PC-9 (cell line): ENCODE results near the gene CDCA3. TPM values are rescaled to one million over a fixed set of nuclear protein-coding genes. Genes with fewer than 3 reads are reported as not detected.
"Not testable (repeated sequence)": the region's sequence is repeated elsewhere in the genome, so short reads cannot be mapped to it uniquely, and the experiment has no call there.

ENCODE experiments used
- BruUV-seq: library from RNA; stranded (reverse); fragments of 400-500 nt; replicated peaks from 2 replicates; lab custom pipeline; 2021; lab: Mats Ljungman, UMichigan
- CTCF ChIA-PET: fragments of 300-600 bp; sonication (Branson Sonifier 250); formaldehyde crosslinking; loops from one replicate; lab custom pipeline; 2022; ENCODE audit warnings: antibody characterized with exemption; lab: Charles Lee
- POLR2A ChIA-PET: fragments of 300-600 bp; sonication (Branson Sonifier 250); formaldehyde crosslinking; loops from one replicate; lab custom pipeline; 2022; ENCODE audit warnings: antibody characterized with exemption; ENCODE audit not compliant: unreplicated experiment; lab: Charles Lee
- DNase-seq, 2 experiments: peaks; one replicate each; pipeline versions ENCODE4 v3.0.0 to v3.0.0-alpha.2; 2015 to 2022; ENCODE audit warnings: mixed read lengths in 1 of 2
- H2AFZ ChIP-seq: fragments of 200-600 bp; sonication (generic); 2 replicates; pipeline ENCODE4 v1.8.1; 2017; ENCODE audit warnings: antibody characterized with exemption
- H3F3A ChIP-seq: fragments of 200-600 bp; sonication (generic); 2 replicates; pipeline ENCODE4 v1.8.1; 2017; ENCODE audit warnings: antibody characterized with exemption, mild to moderate bottlenecking, low read depth; ENCODE audit not compliant: insufficient read depth
- H3K27ac ChIP-seq: fragments of 200-600 bp; sonication (generic); 2 replicates; pipeline ENCODE4 v1.6.1; 2016; ENCODE audit warnings: mixed run types
- H3K27me3 ChIP-seq: fragments of 200-600 bp; sonication (generic); 2 replicates; pipeline ENCODE4 v1.6.1; 2016; ENCODE audit warnings: low read depth, mixed run types; ENCODE audit not compliant: insufficient read depth
- H3K36me3 ChIP-seq: fragments of 200-600 bp; sonication (generic); 2 replicates; pipeline ENCODE4 v1.6.1; 2016; ENCODE audit warnings: low read depth, mixed run types
- H3K4me1 ChIP-seq: fragments of 200-600 bp; sonication (generic); replicated peaks from 2 replicates; pipeline ENCODE4 v1.6.1; 2016; ENCODE audit warnings: mixed run types; ENCODE audit not compliant: insufficient read depth
- H3K4me2 ChIP-seq: fragments of 200-600 bp; sonication (generic); 2 replicates; pipeline ENCODE4 v1.6.1; 2017; ENCODE audit warnings: mixed run types
- H3K4me3 ChIP-seq: fragments of 200-600 bp; sonication (generic); 2 replicates; pipeline ENCODE4 v1.6.1; 2016; ENCODE audit warnings: mixed run types
- H3K79me2 ChIP-seq: fragments of 200-600 bp; sonication (generic); 2 replicates; pipeline ENCODE4 v1.6.1; 2017; ENCODE audit warnings: low read depth, mixed run types
- H3K9me2 ChIP-seq: fragments of 200-600 bp; sonication (generic); 2 replicates; pipeline ENCODE4 v1.8.1; 2017; ENCODE audit warnings: mild to moderate bottlenecking; ENCODE audit not compliant: insufficient read depth
- H3K9me3 ChIP-seq: fragments of 200-600 bp; sonication (generic); 2 replicates; pipeline ENCODE4 v1.8.1; 2016; ENCODE audit warnings: low read depth; ENCODE audit not compliant: insufficient read depth
- H4K20me1 ChIP-seq: fragments of 200-600 bp; sonication (generic); 2 replicates; pipeline ENCODE4 v1.8.1; 2017; ENCODE audit not compliant: insufficient read depth
- CTCF ChIP-seq: fragments of 200-600 bp; sonication (generic); conservative IDR thresholded peaks from 2 replicates; pipeline ENCODE4 v1.6.1; 2017; ENCODE audit warnings: mixed run types, antibody characterized with exemption, mild to moderate bottlenecking, moderate library complexity
- EZH2 ChIP-seq: fragments of 200-600 bp; sonication (generic); IDR thresholded peaks from 2 replicates; pipeline ENCODE4 v1.8.0; 2017; ENCODE audit warnings: antibody characterized with exemption, low read depth
- intact Hi-C: fragments of 100-400 bp; cut with micrococcal nuclease; formaldehyde crosslinking; loops from one replicate; pipeline ENCODE4 v1.10.0; 2022; ENCODE audit not compliant: unreplicated experiment
- total RNA-seq: library from RNA; stranded (reverse); gene quantifications from 2 replicates; pipeline ENCODE4 v1.2.3, GENCODE V29; 2021

Gene CDCA3
- total RNA-seq, 1 experiment from 2014 or later, result 125 TPM

- peaks cover 18% of the 10 kb centered on the region for H3K4me1 ChIP-seq
- no peaks in the 10 kb centered on the region for H3K79me2 ChIP-seq
- no peaks in the 10 kb centered on the region for H4K20me1 ChIP-seq
- H3K9me3 ChIP-seq, result no peaks in the 10 kb centered on the region
- no peaks in the 10 kb centered on the region for H3K36me3 ChIP-seq
- H3F3A ChIP-seq, result peaks cover 12% of the 10 kb centered on the region; the same call in 1 of the 2 replicates
- ChIA-PET CTCF (interaction anchor here (0.5 to 2.0 kb wide), 10 partner anchors 12 to 203 kb away, joined by 3 to 12 read pairs (median 5); partner anchors contain the start of genes LRRC23, SPSB2 and ZNF384), POLR2A (interaction anchor here (0.6 to 1.6 kb wide), 9 partner anchors 19 to 517 kb away, joined by 3 to 20 read pairs (median 4); partner anchors contain the start of genes LPCAT3 and SPSB2)
- no peak for DNase-seq
- peak overlapping the region; percentile 92 for H2AFZ ChIP-seq
- TSS peak; percentile 65 for BruUV-seq
- H3K4me2 ChIP-seq, result peak overlapping the region; percentile 79
- H3K27me3 ChIP-seq, result no peaks in the 10 kb centered on the region
- intact Hi-C loops, result loop anchor here (1.0 kb wide), 3 partner anchors 18 to 40 kb away; partner anchors contain the start of genes CDCA3 and SPSB2
- peak overlapping the region; percentile 30 for H3K27ac ChIP-seq
- no peak for TF ChIP-seq EZH2
- TF ChIP-seq CTCF, result no peak
- no peaks in the 10 kb centered on the region for H3K9me2 ChIP-seq
- peak overlapping the region; percentile 57 for H3K4me3 ChIP-seq
These were observed 40.5 kb upstream of the CDCA3 start for GRCh38 chr12:6891646-6892001.

GRCh38 chr12:6890789-6891645 is 39.9 kb upstream of the CDCA3 start:
- peak overlapping the region; percentile 57 for H3K4me3 ChIP-seq
- POLR2A ChIA-PET, result interaction anchor here (0.6 to 1.6 kb wide), 12 partner anchors 18 to 517 kb away, joined by 3 to 20 read pairs (median 4); partner anchors contain the start of genes C12orf57, LPCAT3, RNU7-1 and SPSB2
- intact Hi-C loops, result loop anchor here (1.0 kb wide), 3 partner anchors 18 to 40 kb away; partner anchors contain the start of genes CDCA3 and SPSB2
- H3K27me3 ChIP-seq, result no peaks in the 10 kb centered on the region
- TF ChIP-seq CTCF, result peak; percentile 74
- no peak for TF ChIP-seq EZH2
- H3K27ac ChIP-seq, result peak overlapping the region; percentile 90
- peak overlapping the region; percentile 92 for H2AFZ ChIP-seq
- peak overlapping the region; percentile 80 for H3K4me2 ChIP-seq
- no TSS peak for BruUV-seq
- CTCF ChIA-PET, result interaction anchor here (0.5 to 2.0 kb wide), 9 partner anchors 13 to 202 kb away, joined by 3 to 12 read pairs (median 5); partner anchors contain the start of genes LRRC23, SPSB2 and ZNF384
- peak; percentile 89 to 100 for DNase-seq
- H3K9me3 ChIP-seq, result no peaks in the 10 kb centered on the region
- peaks cover 12% of the 10 kb centered on the region; the same call in 1 of the 2 replicates for H3F3A ChIP-seq
- H3K36me3 ChIP-seq, result no peaks in the 10 kb centered on the region
- no peaks in the 10 kb centered on the region for H3K9me2 ChIP-seq
- H4K20me1 ChIP-seq, result no peaks in the 10 kb centered on the region
- peaks cover 15% of the 10 kb centered on the region for H3K4me1 ChIP-seq
- no peaks in the 10 kb centered on the region for H3K79me2 ChIP-seq

GRCh38 chr12:6889775-6890573 is 38.9 kb upstream of the CDCA3 start:
- H3K9me2 ChIP-seq, H3K27me3 ChIP-seq, H4K20me1 ChIP-seq, H3K79me2 ChIP-seq, H3K9me3 ChIP-seq, DNase-seq, BruUV-seq, POLR2A ChIA-PET, intact Hi-C loops, H3K36me3 ChIP-seq: not testable (repeated sequence)
- H3K4me3 ChIP-seq, result peak overlapping the region; percentile 56
- H2AFZ ChIP-seq, result peak overlapping the region; percentile 84; the same call in 1 of the 2 replicates
- peak overlapping the region; percentile 80 for H3K4me2 ChIP-seq
- peak overlapping the region; percentile 90 for H3K27ac ChIP-seq
- H3F3A ChIP-seq, result peaks cover 12% of the 10 kb centered on the region; the same call in 1 of the 2 replicates
- peaks cover 15% of the 10 kb centered on the region for H3K4me1 ChIP-seq
- CTCF ChIA-PET, result interaction anchor here (1.2 kb wide), 1 partner anchor 17 kb away, joined by 4 read pairs; the partner anchor contains the start of gene SPSB2

GRCh38 chr12:6888794-6889193 is 37.7 kb upstream of the CDCA3 start:
- intact Hi-C loops, H3K27ac ChIP-seq, H3K27me3 ChIP-seq, H3K79me2 ChIP-seq, H2AFZ ChIP-seq, H3K4me2 ChIP-seq, H3K9me3 ChIP-seq, BruUV-seq, DNase-seq, H3K9me2 ChIP-seq, H4K20me1 ChIP-seq, H3K36me3 ChIP-seq, H3K4me3 ChIP-seq: not testable (repeated sequence)
- POLR2A ChIA-PET, result interaction anchor here (0.6 kb wide), 1 partner anchor 281 kb away, joined by 48 read pairs; no protein-coding TSS in a partner anchor
- Histone ChIP-seq H3K4me1 (peaks cover 15% of the 10 kb centered on the region), H3F3A (peaks cover 12% of the 10 kb centered on the region; the same call in 1 of the 2 replicates)
- CTCF ChIA-PET, result interaction anchor here (1.2 kb wide), 1 partner anchor 16 kb away, joined by 4 read pairs; the partner anchor contains the start of gene SPSB2
